NCI-H69 (cell line): Measurements from ENCODE around the gene TSPOAP1.

Source experiments
- DNase-seq: peaks from one replicate; lab custom pipeline; 2025; lab: John Stamatoyannopoulos, UW

TSPOAP1 gene

DNA sequence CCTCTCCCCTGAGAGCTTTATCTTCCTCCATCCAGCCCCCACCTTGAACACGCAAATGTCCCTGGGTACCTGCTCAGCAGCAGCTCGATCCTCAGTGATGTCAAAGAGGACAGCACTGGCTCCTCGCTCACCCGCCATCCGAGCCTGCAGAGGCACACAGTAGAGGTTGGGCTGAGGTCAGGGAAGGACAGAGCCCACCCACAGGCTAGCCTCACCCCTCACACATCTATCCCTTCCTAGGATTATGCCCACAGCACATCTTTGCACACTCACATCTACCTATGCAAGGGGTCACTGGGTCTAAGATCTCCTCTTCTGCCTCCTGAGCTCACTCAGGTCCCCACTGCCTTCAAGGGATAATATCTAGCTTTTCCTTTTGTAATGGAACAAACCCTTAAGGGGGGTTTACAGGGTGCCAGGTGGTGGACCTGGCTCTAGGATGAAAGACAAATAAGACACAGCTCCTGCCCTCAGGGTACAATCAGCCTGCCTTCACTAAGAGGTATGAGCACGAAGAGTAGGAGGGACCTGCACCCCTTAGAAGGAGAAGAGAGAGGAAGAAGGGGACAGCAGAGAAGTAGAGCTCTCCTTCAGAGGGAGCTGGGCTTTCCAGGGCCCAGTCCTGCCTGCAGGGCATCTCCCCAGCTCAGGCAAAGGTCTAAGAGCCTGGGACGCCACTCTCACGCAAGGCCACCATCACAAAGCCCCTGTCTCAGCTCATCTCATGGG is 35.0 kb upstream of the TSPOAP1 start:
- DNase-seq = no peak

GRCh38 chr17:58362368-58363014 is 33.9 kb upstream of the TSPOAP1 start:
- no peak for DNase-seq

GRCh38 chr17:58360296-58361063 is 31.9 kb upstream of the TSPOAP1 start:
- DNase-seq = no peak

GRCh38 chr17:58358408-58359172 is 30.0 kb upstream of the TSPOAP1 start:
- DNase-seq = no peak

DNA sequence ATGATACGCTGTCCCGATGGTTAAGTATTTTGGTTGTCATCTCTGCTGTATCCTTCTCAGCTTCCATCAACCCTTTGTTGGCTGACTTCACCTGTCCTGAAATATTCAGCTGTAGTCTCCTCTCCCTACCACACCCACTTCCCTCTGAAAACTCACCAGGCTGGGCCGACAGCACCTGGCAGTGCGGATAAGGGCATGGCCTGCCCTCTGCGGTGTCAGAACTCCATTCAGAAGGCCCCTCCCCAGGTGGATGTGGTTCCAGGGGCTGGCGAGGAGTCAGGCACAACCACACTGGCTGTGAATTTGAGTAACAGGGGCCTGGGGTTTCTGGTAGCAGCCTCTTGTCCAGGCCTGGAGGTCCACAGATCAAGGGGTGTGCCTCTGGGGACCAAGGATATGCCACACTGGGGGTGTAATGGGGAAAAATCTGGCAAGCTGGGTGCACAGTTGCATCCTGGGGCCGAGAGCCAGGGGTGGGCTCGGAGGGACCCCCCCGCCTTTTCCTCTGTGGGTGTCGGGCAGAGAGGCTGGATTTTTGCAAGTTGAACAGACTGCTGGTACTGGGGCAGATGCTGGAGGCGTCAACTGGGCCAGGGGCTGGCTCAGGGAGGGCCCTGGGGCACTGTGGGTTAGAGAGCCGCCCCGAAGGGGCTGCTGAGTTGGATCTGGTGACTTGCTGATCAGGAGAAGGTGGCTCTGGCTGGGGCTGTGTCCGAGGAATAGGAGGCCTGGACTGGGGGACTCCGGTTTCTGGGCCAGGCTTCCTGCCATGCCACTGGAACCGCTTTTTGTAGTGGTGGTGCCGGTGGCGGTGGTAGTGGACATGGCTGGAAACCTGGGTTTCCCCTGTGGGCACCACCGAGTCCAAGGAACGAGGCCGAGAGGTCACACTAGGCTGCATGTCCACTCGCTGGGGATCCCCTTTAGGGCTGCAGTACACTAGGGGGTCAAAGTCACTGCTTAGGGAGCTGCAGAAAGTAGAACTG is 29.0 kb upstream of the TSPOAP1 start:
- no peak for DNase-seq

DNA sequence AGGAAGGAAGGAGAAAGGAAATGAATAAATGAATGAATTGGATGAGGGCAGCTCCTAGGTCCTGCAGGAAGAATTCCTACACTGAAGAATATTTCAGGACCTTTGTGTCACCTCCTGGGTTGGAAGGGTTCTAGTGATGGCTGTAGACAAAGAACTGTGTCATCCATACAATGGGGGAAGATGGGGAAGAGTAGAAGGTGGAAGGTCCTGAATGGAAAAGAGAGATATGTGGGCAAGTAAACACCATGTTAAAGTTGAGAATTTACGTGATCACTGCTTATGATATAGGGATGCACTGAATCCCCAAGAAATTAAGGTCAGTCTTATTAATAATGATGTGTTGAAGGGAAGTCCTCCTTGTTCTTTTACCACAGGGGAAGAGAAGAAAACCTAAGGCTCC is 27.6 kb upstream of the TSPOAP1 start:
- no peak for DNase-seq

DNA sequence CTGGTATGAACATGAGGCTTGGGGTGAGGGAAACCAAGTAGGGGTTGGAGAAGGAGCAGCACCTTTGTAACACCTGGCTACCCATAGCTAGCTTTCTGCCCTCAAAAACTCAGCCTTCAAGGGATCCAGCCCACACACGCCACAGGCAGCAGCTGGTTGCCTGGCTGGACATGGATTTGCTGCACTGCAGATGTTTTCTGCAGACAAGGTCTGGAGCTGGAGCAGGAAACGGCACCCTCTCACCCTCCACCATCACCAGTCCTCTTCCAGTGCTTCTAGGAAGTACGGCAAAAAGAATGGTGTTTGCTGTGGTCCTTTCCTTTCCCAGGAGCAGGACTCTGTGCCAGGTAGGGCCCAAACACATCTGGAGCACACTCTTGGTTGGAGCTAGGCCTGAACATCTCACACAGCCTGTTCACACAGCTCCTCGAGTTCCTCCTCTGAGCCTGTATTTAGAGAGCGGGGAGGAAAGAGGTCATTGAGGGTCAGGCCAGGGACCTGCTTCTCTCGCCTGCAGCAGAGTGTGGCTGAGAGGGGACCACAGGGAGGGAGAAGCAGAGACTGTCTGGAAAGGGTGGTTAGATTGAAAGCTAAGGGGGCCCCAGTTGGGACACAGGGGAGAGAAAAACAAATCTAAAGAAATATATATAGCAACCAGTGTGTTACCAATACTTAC is 26.1 kb upstream of the TSPOAP1 start:
- no peak for DNase-seq

DNA sequence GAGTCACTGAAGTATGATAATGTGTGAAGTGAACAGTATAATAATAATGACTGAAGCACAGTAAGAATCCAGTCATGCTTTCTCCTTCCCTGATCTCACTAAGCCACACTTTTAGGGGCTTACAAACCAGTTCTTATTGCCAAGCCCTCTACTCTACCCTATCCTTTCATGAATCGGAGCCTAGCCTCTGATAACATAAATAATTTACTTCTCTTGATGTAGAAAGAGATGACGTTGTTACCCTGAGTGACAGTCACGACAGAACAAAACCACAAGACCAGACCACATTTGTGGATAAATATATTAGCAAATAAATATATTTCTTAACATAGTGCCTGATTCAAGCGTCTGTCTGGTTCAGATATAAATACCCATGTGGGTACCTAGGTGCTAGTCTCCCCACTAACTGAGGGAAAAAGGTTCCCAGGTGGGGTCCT is 24.8 kb upstream of the TSPOAP1 start:
- no peak for DNase-seq

DNA sequence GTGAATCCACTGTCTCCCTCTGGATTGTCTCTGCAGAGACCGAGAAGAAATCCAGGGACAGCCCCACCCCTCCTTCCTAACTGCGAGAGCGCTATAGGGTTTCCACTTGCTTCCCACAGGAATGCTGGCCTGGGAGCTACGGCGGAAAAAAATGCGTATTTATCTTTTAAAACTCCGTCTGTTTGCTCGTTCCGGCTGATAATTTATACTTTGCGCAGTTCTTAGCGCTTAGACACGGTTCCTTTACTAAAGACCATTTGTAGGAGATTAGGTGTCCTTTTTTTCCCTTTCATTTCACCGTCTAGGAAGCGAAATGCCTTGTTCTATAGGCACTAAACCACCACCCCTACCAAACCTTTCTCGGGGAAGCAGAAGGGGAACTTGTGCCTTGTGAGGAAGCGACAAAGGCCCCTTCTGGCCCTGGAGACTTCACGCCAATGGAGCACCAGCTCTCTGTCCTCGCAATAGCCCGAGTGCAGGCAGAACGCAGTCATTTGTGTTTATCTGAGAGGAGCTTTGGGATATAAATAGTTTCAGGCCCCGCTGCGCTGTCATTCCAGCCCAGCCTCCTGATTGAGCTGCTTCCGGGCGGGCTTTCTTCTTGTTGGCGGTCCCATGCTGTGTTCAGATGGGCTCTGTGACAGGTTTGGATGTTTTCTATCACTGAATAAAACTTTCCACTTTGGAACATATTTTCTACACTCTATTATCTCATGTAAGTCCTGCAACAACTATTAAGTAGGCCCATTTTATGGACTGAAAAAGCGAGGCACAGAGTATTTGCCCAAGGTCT is 24.2 kb upstream of the TSPOAP1 start:
- DNase-seq = peak; percentile 57

- peak; percentile 99 for DNase-seq
These were observed 23.4 kb upstream of the TSPOAP1 start, which contains the start of gene SUPT4H1 for GRCh38 chr17:58351831-58352595. TSS of gene SUPT4H1 (minus strand) at chr17:58352201. CDS start at chr17:58352135, 66 bp downstream.

DNA sequence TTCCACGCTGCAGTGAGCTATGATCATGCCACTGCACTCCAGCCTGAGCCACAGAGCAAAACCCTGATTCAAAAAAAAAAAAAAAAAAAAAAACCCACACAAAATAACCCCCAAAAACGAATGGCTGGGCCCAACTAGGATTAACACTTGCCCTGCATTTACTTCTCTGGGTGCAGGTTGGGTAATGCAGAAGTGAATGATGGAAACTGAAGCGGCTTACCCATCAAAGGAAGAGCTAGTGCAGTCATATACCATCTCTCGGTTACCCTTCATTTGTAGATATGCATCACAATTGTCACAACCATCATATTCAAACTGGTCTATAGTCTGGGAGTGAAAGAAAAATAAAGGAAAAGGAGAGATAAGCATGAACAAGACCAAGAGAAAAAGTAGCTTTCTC is 22.6 kb upstream of the TSPOAP1 start:
- DNase-seq = no peak

DNA sequence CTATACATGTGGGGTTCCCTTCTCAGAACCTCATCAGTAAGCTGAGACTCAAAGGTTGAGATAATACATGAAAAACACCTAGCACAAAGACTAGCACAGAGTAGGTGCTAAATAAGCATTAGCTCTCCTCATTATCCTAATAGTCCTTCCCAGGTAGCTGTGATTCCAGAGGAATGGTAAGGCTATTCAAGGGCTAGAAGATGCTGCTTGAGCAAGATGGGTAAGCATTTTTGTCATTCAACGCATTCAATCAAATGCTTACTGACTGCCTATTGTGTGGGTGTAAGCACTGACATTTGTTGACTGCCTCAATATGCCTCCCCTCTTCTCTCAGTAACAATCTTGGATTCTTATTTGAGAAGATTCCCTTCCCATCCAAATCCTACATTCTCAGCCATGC is 19.4 kb upstream of the TSPOAP1 start:
- DNase-seq = no peak

DNA sequence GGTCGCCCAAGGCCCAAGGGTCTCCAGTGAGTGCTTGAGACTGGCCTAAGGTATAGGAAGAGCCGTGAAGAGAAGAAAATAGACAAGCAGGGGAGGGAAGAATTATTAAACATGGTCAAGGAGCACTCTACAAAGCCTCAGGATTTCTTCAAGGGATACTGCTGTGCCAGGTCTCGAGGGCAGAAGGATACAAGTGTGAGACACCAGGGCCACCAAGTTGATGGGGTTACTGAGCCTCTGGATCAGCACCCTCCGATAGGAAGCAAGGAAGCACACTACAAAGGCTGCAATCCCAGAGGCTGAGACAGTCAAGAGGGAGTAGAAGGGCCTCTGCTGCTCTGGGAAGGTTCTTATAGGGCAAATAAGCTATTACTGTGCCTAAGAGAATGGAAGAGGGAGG is 16.9 kb upstream of the TSPOAP1 start:
- DNase-seq = no peak

DNA sequence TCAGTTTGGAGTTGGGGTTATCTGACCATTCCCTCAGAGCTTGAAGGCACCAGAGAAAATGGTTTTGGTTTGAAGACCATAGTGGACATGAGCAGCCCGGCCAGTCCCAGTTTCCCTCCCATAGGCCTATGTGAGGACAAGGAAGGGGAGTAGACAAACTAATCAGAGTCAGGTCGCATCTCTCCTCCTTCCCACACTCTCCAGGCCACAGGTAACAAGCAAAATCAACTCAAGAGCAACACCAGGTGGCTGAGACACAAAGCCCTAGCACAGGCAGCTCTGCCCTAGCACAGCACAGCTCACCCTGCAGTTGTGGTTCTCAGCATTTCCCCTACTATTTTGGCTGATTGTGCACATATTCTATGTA is 16.2 kb upstream of the TSPOAP1 start:
- no peak for DNase-seq

GRCh38 chr17:58344047-58344790 is 15.6 kb upstream of the TSPOAP1 start:
- no peak for DNase-seq

DNA sequence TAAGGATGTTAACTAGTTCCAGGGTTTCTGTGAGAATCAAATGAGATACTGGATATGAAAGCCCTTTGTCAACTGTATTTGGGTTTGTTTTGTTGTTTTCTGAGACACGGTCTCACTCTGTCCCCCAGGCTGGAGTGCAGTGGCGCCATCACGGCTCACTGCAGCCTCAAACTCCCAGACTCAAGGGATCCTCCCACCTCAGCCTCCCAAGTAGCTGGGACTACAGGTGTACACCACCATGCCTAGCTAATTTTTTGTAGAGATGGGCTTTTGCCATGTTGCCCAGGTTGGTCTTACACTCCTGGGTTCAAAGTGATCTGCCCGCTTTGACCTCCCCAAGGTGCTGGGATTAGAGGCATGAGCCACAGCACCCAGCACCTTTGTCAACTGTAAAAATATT is 14.5 kb upstream of the TSPOAP1 start:
- DNase-seq = no peak

DNA sequence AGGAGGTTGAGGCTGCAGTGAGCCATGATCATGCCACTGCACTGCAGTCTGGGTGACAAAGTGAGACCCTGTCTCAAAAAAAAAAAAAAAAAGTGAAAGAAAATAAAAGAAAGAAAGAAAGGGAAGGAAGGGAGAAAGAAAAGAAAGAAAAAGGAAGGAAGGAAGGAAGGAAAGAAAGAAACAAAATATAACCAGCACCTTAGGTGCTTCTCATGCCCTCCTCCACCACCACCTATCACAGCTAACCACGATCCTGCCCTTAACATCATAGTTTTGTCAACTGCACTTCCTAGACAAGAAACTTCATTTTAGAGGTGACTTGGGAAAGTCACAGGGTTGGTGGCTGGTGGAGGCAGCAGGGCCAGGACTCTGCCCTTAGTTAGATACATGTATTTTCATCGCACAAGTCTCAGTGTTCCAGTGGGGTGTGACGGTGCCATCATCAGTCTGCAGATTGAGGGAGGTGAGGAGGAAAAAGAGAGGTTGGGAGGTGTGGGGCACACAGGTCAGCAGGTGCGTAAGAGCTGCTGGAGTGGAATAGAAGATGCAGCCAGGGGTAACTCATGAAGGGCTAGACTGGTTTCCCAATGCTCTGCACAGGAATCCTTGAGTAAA is 13.4 kb upstream of the TSPOAP1 start:
- no peak for DNase-seq
